SK-N-SH (cell line): Measurements from ENCODE around the gene NRIP1.

Experiments used
- EZH2phosphoT487 ChIP-seq: fragments of 200-600 bp; sonication (generic); IDR thresholded peaks from 2 replicates; pipeline ENCODE4 v1.6.1; 2017; ENCODE audit warnings: low read depth, mixed run types, mild to moderate bottlenecking, antibody characterized with exemption, moderate library complexity, borderline replicate concordance
- FOSL2 ChIP-seq: IDR thresholded peaks from 2 replicates; pipeline ENCODE4 v1.4.0; 2012; ENCODE audit warnings: low read depth, mild to moderate bottlenecking, moderate library complexity, borderline replicate concordance
- GATA2 ChIP-seq: sonication (generic); formaldehyde crosslinking; IDR thresholded peaks from 2 replicates; pipeline ENCODE4 v1.5.0; 2020; ENCODE audit warnings: mild to moderate bottlenecking, missing genetic modification reagents
- MXI1 ChIP-seq: IDR thresholded peaks from 2 replicates; pipeline ENCODE4 v1.6.1; 2012; ENCODE audit warnings: mild to moderate bottlenecking, low read depth, low read length, improper control_type of control experiment
- NFIC ChIP-seq: IDR thresholded peaks from 2 replicates; pipeline ENCODE4 v1.4.0; 2012; ENCODE audit warnings: borderline replicate concordance
- POLR2AphosphoS5 ChIP-seq: IDR thresholded peaks from 2 replicates; pipeline ENCODE4 v1.6.1; 2012; ENCODE audit warnings: low read depth, low read length
- RAD21 ChIP-seq: IDR thresholded peaks from 2 replicates; pipeline ENCODE4 v1.6.1; 2012; ENCODE audit warnings: mild to moderate bottlenecking, low read length
- SMC3 ChIP-seq: IDR thresholded peaks from 2 replicates; pipeline ENCODE4 v1.6.1; 2012; ENCODE audit warnings: low read depth, low read length, improper control_type of control experiment
- TAF1 ChIP-seq: IDR thresholded peaks from 2 replicates; pipeline ENCODE4 v1.6.1; 2012; ENCODE audit warnings: low read depth, mild to moderate bottlenecking, low read length, moderate library complexity, borderline replicate concordance
- TEAD4 ChIP-seq: IDR thresholded peaks from 2 replicates; pipeline ENCODE4 v1.4.0; 2012; ENCODE audit warnings: mild to moderate bottlenecking, borderline replicate concordance; ENCODE audit not compliant: insufficient read depth
- TF ChIP-seq, protein P1 (sequence below): fragments of 200-600 bp; sonication (generic); IDR thresholded peaks from 2 replicates; pipeline ENCODE4 v1.6.1; 2017; ENCODE audit warnings: antibody characterized with exemption, mild to moderate bottlenecking, moderate library complexity
- TF ChIP-seq, protein P2 (sequence below): IDR thresholded peaks from 2 replicates; pipeline ENCODE4 v1.6.1; 2012; ENCODE audit warnings: mild to moderate bottlenecking, low read depth, low read length, moderate library complexity
- TF ChIP-seq, protein P3 (sequence below): IDR thresholded peaks from 2 replicates; pipeline ENCODE4 v1.4.0; 2012; ENCODE audit warnings: low read depth
- TF ChIP-seq, protein P4 (sequence below): IDR thresholded peaks from 2 replicates; pipeline ENCODE4 v1.4.0; 2012; ENCODE audit warnings: low read depth, borderline replicate concordance

DNA sequence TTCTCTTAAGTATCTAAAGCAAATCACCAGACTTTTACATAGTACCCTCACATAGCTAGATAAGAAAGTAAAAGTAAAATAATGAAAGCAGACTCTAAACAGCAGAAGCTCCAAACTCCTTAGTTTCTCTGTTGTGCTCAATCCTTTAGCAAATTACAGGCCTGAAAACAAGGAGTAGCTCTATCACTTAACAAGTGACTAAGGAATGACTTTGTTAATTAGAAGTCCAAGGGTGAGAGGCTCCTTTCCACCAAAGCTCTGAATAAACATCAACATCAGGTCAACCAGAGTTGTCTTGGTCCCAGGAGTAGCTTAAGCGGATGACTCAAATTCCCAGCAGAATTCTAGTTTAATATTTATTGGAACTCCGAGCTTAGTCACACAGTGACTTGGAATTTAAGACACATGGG is 5.9 kb downstream of the NRIP1 start:
- TF ChIP-seq RAD21 (no peak), POLR2AphosphoS5 (no peak), TEAD4 (no peak), GATA2 (CRISPR knock-in tag) (no peak), MXI1 (no peak), EZH2phosphoT487 (no peak), FOSL2 (no peak), NFIC (no peak), SMC3 (no peak), TAF1 (no peak)
- TF ChIP-seq, protein P1, sequence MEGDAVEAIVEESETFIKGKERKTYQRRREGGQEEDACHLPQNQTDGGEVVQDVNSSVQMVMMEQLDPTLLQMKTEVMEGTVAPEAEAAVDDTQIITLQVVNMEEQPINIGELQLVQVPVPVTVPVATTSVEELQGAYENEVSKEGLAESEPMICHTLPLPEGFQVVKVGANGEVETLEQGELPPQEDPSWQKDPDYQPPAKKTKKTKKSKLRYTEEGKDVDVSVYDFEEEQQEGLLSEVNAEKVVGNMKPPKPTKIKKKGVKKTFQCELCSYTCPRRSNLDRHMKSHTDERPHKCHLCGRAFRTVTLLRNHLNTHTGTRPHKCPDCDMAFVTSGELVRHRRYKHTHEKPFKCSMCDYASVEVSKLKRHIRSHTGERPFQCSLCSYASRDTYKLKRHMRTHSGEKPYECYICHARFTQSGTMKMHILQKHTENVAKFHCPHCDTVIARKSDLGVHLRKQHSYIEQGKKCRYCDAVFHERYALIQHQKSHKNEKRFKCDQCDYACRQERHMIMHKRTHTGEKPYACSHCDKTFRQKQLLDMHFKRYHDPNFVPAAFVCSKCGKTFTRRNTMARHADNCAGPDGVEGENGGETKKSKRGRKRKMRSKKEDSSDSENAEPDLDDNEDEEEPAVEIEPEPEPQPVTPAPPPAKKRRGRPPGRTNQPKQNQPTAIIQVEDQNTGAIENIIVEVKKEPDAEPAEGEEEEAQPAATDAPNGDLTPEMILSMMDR, result no peak
- TF ChIP-seq, protein P2, sequence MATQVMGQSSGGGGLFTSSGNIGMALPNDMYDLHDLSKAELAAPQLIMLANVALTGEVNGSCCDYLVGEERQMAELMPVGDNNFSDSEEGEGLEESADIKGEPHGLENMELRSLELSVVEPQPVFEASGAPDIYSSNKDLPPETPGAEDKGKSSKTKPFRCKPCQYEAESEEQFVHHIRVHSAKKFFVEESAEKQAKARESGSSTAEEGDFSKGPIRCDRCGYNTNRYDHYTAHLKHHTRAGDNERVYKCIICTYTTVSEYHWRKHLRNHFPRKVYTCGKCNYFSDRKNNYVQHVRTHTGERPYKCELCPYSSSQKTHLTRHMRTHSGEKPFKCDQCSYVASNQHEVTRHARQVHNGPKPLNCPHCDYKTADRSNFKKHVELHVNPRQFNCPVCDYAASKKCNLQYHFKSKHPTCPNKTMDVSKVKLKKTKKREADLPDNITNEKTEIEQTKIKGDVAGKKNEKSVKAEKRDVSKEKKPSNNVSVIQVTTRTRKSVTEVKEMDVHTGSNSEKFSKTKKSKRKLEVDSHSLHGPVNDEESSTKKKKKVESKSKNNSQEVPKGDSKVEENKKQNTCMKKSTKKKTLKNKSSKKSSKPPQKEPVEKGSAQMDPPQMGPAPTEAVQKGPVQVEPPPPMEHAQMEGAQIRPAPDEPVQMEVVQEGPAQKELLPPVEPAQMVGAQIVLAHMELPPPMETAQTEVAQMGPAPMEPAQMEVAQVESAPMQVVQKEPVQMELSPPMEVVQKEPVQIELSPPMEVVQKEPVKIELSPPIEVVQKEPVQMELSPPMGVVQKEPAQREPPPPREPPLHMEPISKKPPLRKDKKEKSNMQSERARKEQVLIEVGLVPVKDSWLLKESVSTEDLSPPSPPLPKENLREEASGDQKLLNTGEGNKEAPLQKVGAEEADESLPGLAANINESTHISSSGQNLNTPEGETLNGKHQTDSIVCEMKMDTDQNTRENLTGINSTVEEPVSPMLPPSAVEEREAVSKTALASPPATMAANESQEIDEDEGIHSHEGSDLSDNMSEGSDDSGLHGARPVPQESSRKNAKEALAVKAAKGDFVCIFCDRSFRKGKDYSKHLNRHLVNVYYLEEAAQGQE, result no peak
- TF ChIP-seq, protein P3, sequence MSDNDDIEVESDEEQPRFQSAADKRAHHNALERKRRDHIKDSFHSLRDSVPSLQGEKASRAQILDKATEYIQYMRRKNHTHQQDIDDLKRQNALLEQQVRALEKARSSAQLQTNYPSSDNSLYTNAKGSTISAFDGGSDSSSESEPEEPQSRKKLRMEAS, result no peak
- TF ChIP-seq, protein P4, sequence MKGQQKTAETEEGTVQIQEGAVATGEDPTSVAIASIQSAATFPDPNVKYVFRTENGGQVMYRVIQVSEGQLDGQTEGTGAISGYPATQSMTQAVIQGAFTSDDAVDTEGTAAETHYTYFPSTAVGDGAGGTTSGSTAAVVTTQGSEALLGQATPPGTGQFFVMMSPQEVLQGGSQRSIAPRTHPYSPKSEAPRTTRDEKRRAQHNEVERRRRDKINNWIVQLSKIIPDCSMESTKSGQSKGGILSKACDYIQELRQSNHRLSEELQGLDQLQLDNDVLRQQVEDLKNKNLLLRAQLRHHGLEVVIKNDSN, result no peak
